IMR-90 (cell line): ENCODE measurements around the gene TARBP2. TPM values are rescaled to one million over a fixed set of nuclear protein-coding genes. Genes with fewer than 3 reads are reported as not detected.

ENCODE experiments used
- CEBPB ChIP-seq: IDR thresholded peaks from 2 replicates; pipeline ENCODE4 v1.6.1; 2012; ENCODE audit warnings: low read depth, low read length, improper control_type of control experiment
- FOS ChIP-seq: fragments of 150-350 bp; IDR thresholded peaks from 2 replicates; pipeline ENCODE4 v1.6.1; 2016; ENCODE audit warnings: low read depth, low read length
- RAD21 ChIP-seq: IDR thresholded peaks from 2 replicates; pipeline ENCODE4 v1.6.1; 2012; ENCODE audit warnings: low read length, improper control_type of control experiment
- SMC3 ChIP-seq: fragments of 150-350 bp; IDR thresholded peaks from 2 replicates; pipeline ENCODE4 v1.6.1; 2016; ENCODE audit warnings: low read depth, mild to moderate bottlenecking, antibody characterized with exemption, low read length, moderate library complexity
- polyA plus RNA-seq, 3 experiments: library from polyadenylated mRNA; depleted of rRNA; stranded (reverse); fragments of >200 nt; gene quantifications; 2 replicates each; pipeline ENCODE4 v1.2.3, GENCODE V29; 2012; ENCODE audit warnings: low replicate concordance in 1 of 3
- total RNA-seq: library from RNA; depleted of rRNA; stranded (reverse); fragments of >200 nt; gene quantifications from 2 replicates; pipeline ENCODE4 v1.2.3, GENCODE V29; 2012
- TF ChIP-seq, protein P1 (sequence below): fragments of 150-350 bp; IDR thresholded peaks from 2 replicates; pipeline ENCODE4 v1.6.1; 2017; ENCODE audit warnings: mild to moderate bottlenecking, antibody characterized with exemption, low read length, low read depth

TARBP2 gene
- total and polyA plus RNA-seq, 2 of the 4 experiments (the other 2 are of a cell fraction): 27.4 to 46.1 TPM

DNA sequence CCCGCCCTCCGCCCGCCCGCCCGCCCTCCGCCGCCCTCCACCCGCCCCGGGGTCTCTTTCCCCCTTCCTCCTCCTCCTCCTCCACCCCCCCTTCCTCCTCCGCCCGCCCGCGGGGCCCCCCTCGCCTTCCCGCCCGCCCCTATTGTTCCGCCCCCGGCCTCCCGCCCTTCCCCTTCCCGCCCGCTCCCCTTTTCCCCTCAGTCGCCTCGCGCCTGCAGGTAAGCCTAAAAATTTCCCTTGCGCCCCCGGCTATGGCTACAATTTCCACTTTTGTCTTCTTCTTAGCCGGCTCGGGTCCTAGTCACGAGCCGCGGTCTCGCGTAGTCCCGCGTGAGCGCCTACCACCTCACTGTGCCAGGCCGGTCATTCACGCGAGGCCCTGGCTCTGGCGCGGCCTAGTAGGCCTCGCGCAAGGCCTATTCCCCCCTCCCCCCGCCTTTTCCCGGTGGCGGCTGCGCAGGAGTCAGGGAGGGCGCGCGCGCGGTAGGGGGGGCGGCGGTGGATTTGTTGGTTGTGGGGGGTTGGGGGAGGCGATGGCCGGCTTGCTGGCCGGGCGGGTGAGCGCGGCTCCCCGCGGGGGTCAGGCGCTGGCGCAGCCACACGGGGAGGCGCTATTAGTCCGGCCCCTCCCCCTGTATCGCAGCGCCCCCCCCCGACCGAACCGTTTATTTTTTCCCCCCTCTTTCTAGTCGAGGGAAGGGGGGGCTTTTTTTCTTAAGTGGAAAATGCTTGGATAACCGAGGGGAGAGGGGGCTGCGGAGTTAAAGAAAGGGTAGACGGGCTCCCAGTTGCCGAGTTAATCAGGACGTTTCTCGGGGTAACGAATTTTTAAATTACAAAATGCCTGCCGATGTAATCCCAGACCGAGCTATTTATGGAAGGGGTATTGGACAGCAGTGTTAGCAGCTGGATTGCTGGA, 48.7 kb upstream of the TARBP2 start (continued):
- no peak; the same call in 1 of the 2 replicates for TF ChIP-seq SMC3
- TF ChIP-seq, protein P1, sequence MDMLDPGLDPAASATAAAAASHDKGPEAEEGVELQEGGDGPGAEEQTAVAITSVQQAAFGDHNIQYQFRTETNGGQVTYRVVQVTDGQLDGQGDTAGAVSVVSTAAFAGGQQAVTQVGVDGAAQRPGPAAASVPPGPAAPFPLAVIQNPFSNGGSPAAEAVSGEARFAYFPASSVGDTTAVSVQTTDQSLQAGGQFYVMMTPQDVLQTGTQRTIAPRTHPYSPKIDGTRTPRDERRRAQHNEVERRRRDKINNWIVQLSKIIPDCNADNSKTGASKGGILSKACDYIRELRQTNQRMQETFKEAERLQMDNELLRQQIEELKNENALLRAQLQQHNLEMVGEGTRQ: no peak
- no peak for TF ChIP-seq FOS
- no peak for TF ChIP-seq CEBPB
- no peak for TF ChIP-seq RAD21
